Activated naive CD4-positive, alpha-beta T cell treated with anti-CD3 and anti-CD28 coated beads, Interleukin-2, amount 50 U/mL, for 16 hours (primary cell): Measurements from ENCODE around the gene TMCO4.
A peak's percentile ranks its signal among the peaks of the same experiment; 100 is the strongest.
"Not testable (repeated sequence)": the region's sequence is repeated elsewhere in the genome, so short reads cannot be mapped to it uniquely, and the experiment has no call there.

ENCODE experiments used
- DNase-seq: peaks from one replicate; pipeline ENCODE4 v3.0.0-alpha.2; 2020

TMCO4 gene

GRCh38 chr1:19799230-19800075 is at the start of gene TMCO4:
TMCO4 (minus strand) TSS chr1:19799916; CDS start chr1:19780758, 19,158 bp downstream.
- peak; percentile 64 for DNase-seq

- DNase-seq = not testable (repeated sequence)
Observed at GRCh38 chr1:19849307-19849706, 49.6 kb upstream of the TMCO4 start.

DNA sequence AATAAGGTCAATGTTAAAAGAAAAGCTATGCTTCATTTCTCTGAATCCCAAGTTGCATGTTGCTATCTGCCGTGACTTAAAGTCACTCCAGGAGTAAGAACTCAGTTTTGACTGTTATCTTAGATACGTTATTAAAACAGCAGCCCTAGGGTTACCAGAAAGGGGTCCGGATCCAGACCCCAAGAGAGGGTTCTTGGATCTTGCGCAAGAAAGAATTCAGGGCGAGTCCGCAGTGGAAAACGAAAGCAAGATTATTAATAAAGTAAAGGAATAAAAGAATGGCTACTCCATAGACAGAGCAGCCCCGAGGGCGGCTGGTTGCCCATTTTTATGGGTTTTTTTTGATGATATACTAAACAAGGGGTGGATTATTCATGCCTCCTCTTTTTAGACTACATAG is 47.6 kb upstream of the TMCO4 start:
- DNase-seq = not testable (repeated sequence)

DNA sequence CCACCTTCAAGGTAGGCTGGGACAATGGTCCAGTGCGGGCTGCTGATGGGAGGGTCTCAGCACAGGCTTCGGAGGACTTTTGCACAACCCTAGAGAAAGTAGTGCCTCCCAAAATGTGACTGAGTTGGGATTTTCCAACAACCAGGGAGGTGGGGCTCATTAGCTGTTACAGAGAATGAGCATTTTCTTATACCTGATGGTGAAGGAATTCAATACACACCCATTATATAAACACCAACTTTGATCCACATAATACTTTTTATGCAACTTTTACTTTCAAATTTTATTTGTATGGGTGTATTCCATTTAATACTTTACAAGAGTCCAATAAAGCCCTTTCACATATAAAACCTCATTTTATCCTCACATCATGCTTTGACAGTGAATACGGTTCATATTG is 46.6 kb upstream of the TMCO4 start:
- DNase-seq = no peak

GRCh38 chr1:19845555-19845954 is 45.8 kb upstream of the TMCO4 start:
- no peak for DNase-seq

DNA sequence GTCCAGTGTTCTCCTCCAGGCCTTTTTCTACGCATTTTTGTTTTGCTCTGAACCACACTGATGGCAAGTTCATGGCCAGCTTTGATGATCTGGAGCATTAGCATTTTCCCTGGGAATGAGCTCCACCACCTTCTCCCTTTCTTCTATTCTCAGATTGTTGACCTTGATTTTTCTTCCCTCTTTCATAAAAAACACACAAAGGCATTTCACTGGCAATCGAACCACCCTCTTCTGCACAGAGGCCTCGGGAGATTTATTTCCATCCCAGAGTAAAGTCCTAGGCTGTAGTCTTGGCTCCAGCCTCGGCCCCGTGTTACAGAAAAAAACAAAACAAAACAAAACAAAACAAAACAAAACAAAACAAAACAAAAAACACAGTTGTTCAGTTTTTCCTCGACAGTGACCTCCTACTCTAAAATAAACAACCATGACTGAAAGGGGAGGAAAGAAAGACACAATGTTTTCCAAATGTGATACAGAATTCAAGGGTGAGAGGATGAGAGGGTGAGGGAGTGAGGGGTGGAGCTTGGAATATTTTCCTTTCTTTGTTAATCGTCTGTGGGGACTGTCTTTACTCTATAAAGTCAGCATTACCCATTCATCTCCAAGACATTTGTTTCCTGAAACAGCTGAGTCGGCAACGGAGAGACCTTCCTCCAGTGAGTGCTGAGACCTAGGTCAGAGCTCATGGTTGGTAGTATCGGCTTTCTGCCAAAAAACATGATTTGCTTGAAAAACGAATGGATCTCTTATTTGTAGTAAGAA is 45.2 kb upstream of the TMCO4 start:
- DNase-seq = no peak

DNA sequence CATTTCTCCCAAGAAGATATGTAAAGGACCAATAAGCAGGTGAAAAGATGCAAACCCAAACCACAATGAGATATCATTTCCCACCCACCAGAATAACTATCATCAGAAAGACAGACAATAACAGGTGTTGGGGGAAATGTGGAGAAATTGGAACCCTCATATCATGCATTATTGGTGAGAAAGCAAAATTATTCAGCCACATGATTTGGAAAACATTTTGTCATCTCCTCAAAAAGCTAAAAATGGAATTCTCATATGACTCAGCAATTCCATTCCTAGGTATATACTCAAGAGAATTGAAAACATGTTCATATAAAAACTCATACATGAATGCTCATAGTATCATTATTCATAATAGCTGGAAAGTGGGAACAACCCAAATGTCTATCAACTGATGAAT is 40.5 kb upstream of the TMCO4 start:
- DNase-seq = no peak

- no peak for DNase-seq
Observed at GRCh38 chr1:19837866-19838265, 38.1 kb upstream of the TMCO4 start.

GRCh38 chr1:19835578-19835977 is 35.9 kb upstream of the TMCO4 start:
- DNase-seq = no peak

GRCh38 chr1:19831441-19831840 is 31.7 kb upstream of the TMCO4 start:
- no peak for DNase-seq

- no peak for DNase-seq
Observed at GRCh38 chr1:19828546-19828945, 28.8 kb upstream of the TMCO4 start.

DNA sequence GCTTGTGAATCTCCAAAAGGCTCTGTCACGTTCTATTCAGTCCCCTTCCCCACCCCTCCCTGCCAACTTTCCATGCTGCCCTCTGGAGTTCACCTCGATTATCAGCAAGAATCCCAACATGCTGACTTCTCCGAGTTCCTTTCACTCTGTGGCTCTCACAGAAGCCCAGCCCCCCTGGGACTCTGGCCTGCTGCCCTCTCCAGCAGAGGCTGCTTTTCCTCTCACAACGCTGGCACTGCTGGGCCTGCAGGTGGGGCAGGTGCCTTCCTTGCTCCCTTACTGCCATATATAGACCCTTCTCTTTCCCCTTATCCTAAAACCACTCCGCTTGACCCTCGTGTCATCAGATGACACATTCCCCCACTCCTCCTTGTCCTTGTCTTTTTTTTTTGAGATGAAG is 25.6 kb upstream of the TMCO4 start:
- DNase-seq = no peak

- no peak for DNase-seq
Observed at GRCh38 chr1:19824541-19824940, 24.8 kb upstream of the TMCO4 start.

GRCh38 chr1:19824036-19824435 is 24.3 kb upstream of the TMCO4 start:
- no peak for DNase-seq

GRCh38 chr1:19819701-19820100 is 20.0 kb upstream of the TMCO4 start:
- DNase-seq = no peak

- DNase-seq = no peak
Observed at GRCh38 chr1:19818324-19818723, 18.6 kb upstream of the TMCO4 start.

DNA sequence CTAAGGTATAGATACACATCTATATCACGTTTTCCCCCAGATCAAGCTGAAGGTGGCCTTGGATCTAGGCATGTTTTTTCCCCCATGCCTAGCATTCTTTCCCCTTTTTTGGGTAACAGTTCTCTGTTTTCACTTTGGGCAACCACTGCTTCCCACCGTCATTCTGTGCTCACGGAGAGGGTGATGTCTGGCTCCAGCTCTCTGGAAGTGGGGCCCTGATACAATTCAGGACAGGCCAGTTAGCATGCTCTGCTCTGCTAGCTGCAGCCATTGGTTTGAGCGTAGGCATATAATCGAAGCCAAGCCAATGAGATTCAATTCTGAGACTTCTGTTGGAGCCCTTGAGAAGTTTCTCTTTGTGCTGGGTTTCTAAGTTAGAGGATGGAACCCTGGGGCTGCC is 17.4 kb upstream of the TMCO4 start:
- no peak for DNase-seq

- DNase-seq = not testable (repeated sequence)
Observed at GRCh38 chr1:19816737-19817086, 17.0 kb upstream of the TMCO4 start.

- DNase-seq = no peak
Observed at GRCh38 chr1:19815801-19816736, 16.4 kb upstream of the TMCO4 start.

GRCh38 chr1:19814681-19815503 is 15.2 kb upstream of the TMCO4 start, which contains the start of gene RNF186:
RNF186 (minus strand) TSS chr1:19815283; CDS start chr1:19815101, 182 bp downstream.
- DNase-seq = no peak

- DNase-seq = no peak
Observed at GRCh38 chr1:19814244-19814661, 14.5 kb upstream of the TMCO4 start.

GRCh38 chr1:19813643-19813960 is 13.9 kb upstream of the TMCO4 start:
- no peak for DNase-seq
